ENCODE measurements around the gene DDX10. TPM values are rescaled to one million over a fixed set of nuclear protein-coding genes. Genes with fewer than 3 reads are reported as not detected.

DDX10 gene
- total and polyA plus RNA-seq, 2 experiments from 2014 or later, result 32.4 to 37.8 TPM

GRCh38 chr11:108636222-108636621 lies 28.6 kb upstream of the DDX10 start (continued):
- TF ChIP-seq REST (IDR thresholded peaks at IDR 0.05; ENCODE audit: unreplicated experiment) (no peak), ETS1 (IDR thresholded peaks at IDR 0.05) (no peak), JUNB (IDR thresholded peaks at IDR 0.05; ENCODE audit: unreplicated experiment) (no peak)

GRCh38 chr11:108639146-108639545 lies 25.7 kb upstream of the DDX10 start:
- H3K36me3 ChIP-seq (ENCODE audit: insufficient read depth), result no peaks in the 10 kb centered on the region
- no peak overlapping the region for H3K4me3 Mint-ChIP-seq
- no peaks in the 10 kb centered on the region for H3K27me3 ChIP-seq (ENCODE audit: insufficient read depth)
- H3K4me1 ChIP-seq (ENCODE audit: insufficient read depth), result 0 out of 2 replicates have a peak, but pooled peaks cover 3% of the 10 kb centered on the region
- H3K4me1 Mint-ChIP-seq, result peaks cover 3% of the 10 kb centered on the region; the same call in 2 of the 3 replicates
- H3K4me2 ChIP-seq, result no peak overlapping the region
- no peaks in the 10 kb centered on the region for H3F3A ChIP-seq (replicated peaks; ENCODE audit: low read depth)
- no peak overlapping the region for H2AFZ ChIP-seq
- ATAC-seq, result no peak
- no peak for DNase-seq (ENCODE audit: low spot score)
- H3K36me3 Mint-ChIP-seq (ENCODE audit: low read depth), result peaks cover 20% of the 10 kb centered on the region
- H3K27ac Mint-ChIP-seq, result no peak overlapping the region
- H3K27ac ChIP-seq (ENCODE audit: low read depth), result no peak overlapping the region
- H4K20me1 ChIP-seq (replicated peaks; ENCODE audit: insufficient read depth), result no peaks in the 10 kb centered on the region
- H3K27me3 Mint-ChIP-seq (ENCODE audit: insufficient read depth, low read depth, poor library complexity), result no peaks in the 10 kb centered on the region
- H3K9me2 ChIP-seq (ENCODE audit: insufficient read depth), result no peaks in the 10 kb centered on the region
- peaks cover 22% of the 10 kb centered on the region for H3K9me3 Mint-ChIP-seq
- no peak overlapping the region for H3K4me3 ChIP-seq
- no peaks in the 10 kb centered on the region for H3K79me2 ChIP-seq (replicated peaks; ENCODE audit: insufficient read depth)
- no peak for TF ChIP-seq ZNF331 (CRISPR knock-in tag; IDR thresholded peaks at IDR 0.05; ENCODE audit: low read depth)
- no peak for TF ChIP-seq REST (IDR thresholded peaks at IDR 0.05; ENCODE audit: unreplicated experiment)
- no peak for TF ChIP-seq EZH2 (IDR thresholded peaks at IDR 0.05; ENCODE audit: low read depth, unreplicated experiment)
- no peak for TF ChIP-seq ZNF114 (CRISPR knock-in tag; IDR thresholded peaks at IDR 0.05)
- no peak for TF ChIP-seq ZNF462 (CRISPR knock-in tag; IDR thresholded peaks at IDR 0.05)
- no peak for TF ChIP-seq JUNB (IDR thresholded peaks at IDR 0.05; ENCODE audit: unreplicated experiment)
- TF ChIP-seq POLR2AphosphoS5 (IDR thresholded peaks at IDR 0.05; ENCODE audit: low read depth), result no peak
- TF ChIP-seq EZH2phosphoT487 (IDR thresholded peaks at IDR 0.05; ENCODE audit: unreplicated experiment), result no peak
- no peak for TF ChIP-seq STAT1 (IDR thresholded peaks at IDR 0.05; ENCODE audit: unreplicated experiment)
